GM23338 (cell line): ENCODE data around the gene CD46. TPM values are rescaled to one million over a fixed set of nuclear protein-coding genes. Genes with fewer than 3 reads are reported as not detected.

Source experiments
- ATAC-seq: fragments of 200-7000 bp; cut with Tn5 transposase; 3 replicates; pipeline ENCODE4 v1.9.1; 2020
- DNase-seq: peaks from one replicate; pipeline ENCODE4 v3.0.0-alpha.2; 2015; ENCODE audit warnings: low spot score
- H2AFZ ChIP-seq: fragments of 200-600 bp; sonication (generic); 2 replicates; pipeline ENCODE4 v1.8.0; 2016; ENCODE audit warnings: antibody characterized with exemption, mild to moderate bottlenecking, moderate library complexity
- H3F3A ChIP-seq: fragments of 200-600 bp; sonication (generic); replicated peaks from 2 replicates; pipeline ENCODE4 v1.8.0; 2017; ENCODE audit warnings: antibody characterized with exemption, mixed run types, low read depth
- H3K27ac ChIP-seq: fragments of 200-600 bp; sonication (generic); 2 replicates; pipeline ENCODE4 v1.6.1; 2016; ENCODE audit warnings: low read depth
- H3K27me3 ChIP-seq: fragments of 200-600 bp; sonication (generic); 2 replicates; pipeline ENCODE4 v1.8.0; 2016; ENCODE audit warnings: mild to moderate bottlenecking, mixed run types, moderate library complexity; ENCODE audit not compliant: insufficient read depth
- H3K36me3 ChIP-seq: fragments of 200-600 bp; sonication (generic); 2 replicates; pipeline ENCODE4 v1.8.0; 2016; ENCODE audit warnings: mild to moderate bottlenecking; ENCODE audit not compliant: insufficient read depth
- H3K4me1 ChIP-seq: fragments of 200-600 bp; sonication (generic); 2 replicates; pipeline ENCODE4 v1.8.0; 2016; ENCODE audit warnings: mild to moderate bottlenecking, moderate library complexity; ENCODE audit not compliant: insufficient read depth
- H3K4me2 ChIP-seq: fragments of 200-600 bp; sonication (generic); 2 replicates; pipeline ENCODE4 v1.7.1; 2017; ENCODE audit warnings: mixed run types
- H3K4me3 ChIP-seq: fragments of 200-600 bp; sonication (generic); 2 replicates; pipeline ENCODE4 v1.6.1; 2016; ENCODE audit warnings: mixed run types
- H3K79me2 ChIP-seq: fragments of 200-600 bp; sonication (generic); replicated peaks from 2 replicates; pipeline ENCODE4 v1.8.0; 2017; ENCODE audit warnings: mild to moderate bottlenecking; ENCODE audit not compliant: insufficient read depth
- H3K9me2 ChIP-seq: fragments of 200-600 bp; sonication (generic); 2 replicates; pipeline ENCODE4 v1.8.0; 2017; ENCODE audit not compliant: insufficient read depth
- H4K20me1 ChIP-seq: fragments of 200-600 bp; sonication (generic); replicated peaks from 2 replicates; pipeline ENCODE4 v1.8.0; 2017; ENCODE audit warnings: mild to moderate bottlenecking; ENCODE audit not compliant: insufficient read depth
- H3K27ac Mint-ChIP-seq: 2 replicates; pipeline ENCODE4 v1.8.0; 2020; ENCODE audit warnings: inconsistent platforms, mild to moderate bottlenecking, moderate library complexity, mixed read lengths
- H3K27me3 Mint-ChIP-seq: 3 replicates; pipeline ENCODE4 v1.8.0; 2022; ENCODE audit warnings: low read depth, mild to moderate bottlenecking, moderate library complexity, mixed read lengths, inconsistent platforms; ENCODE audit not compliant: insufficient read depth, poor library complexity
- H3K36me3 Mint-ChIP-seq: 3 replicates; pipeline ENCODE4 v1.8.0; 2021; ENCODE audit warnings: low read depth, mild to moderate bottlenecking, inconsistent platforms, moderate library complexity, mixed read lengths
- H3K4me1 Mint-ChIP-seq: 3 replicates; pipeline ENCODE4 v1.8.0; 2020; ENCODE audit warnings: mild to moderate bottlenecking, inconsistent platforms, mixed read lengths
- H3K4me3 Mint-ChIP-seq: 3 replicates; pipeline ENCODE4 v1.8.0; 2021; ENCODE audit warnings: moderate library complexity, mild to moderate bottlenecking, inconsistent platforms, mixed read lengths
- H3K9me3 Mint-ChIP-seq: 3 replicates; pipeline ENCODE4 v1.8.0; 2020; ENCODE audit warnings: moderate library complexity, mild to moderate bottlenecking, inconsistent platforms, mixed read lengths
- CREB1 ChIP-seq: fragments of 250-450 bp; sonication (Bioruptor Pico); IDR thresholded peaks from 2 replicates; pipeline ENCODE4 v1.5.0; 2020; ENCODE audit warnings: low read depth, mild to moderate bottlenecking, moderate library complexity
- CTCF ChIP-seq, 2 experiments: fragments of 200-600 bp in 1 of 2; sonication (generic) in 1 of 2; conservative IDR thresholded peaks; 2 replicates each; pipeline versions ENCODE4 v1.5.1 to v1.6.1; 2016 to 2017; ENCODE audit warnings: antibody characterized with exemption in 2 of 2, low read depth in 2 of 2, mild to moderate bottlenecking in 2 of 2, moderate library complexity in 1 of 2
- ETS1 ChIP-seq: IDR thresholded peaks from 2 replicates; pipeline ENCODE4 v1.6.1; 2016; ENCODE audit warnings: antibody characterized with exemption
- EZH2 ChIP-seq: fragments of 200-600 bp; sonication (generic); IDR thresholded peaks from one replicate; pipeline ENCODE4 v1.8.0; 2017; ENCODE audit warnings: antibody characterized with exemption, mild to moderate bottlenecking, low read depth; ENCODE audit not compliant: unreplicated experiment
- EZH2phosphoT487 ChIP-seq: fragments of 200-600 bp; sonication (generic); IDR thresholded peaks from one replicate; pipeline ENCODE4 v1.8.1; 2018; ENCODE audit warnings: antibody characterized with exemption; ENCODE audit not compliant: unreplicated experiment
- JUNB ChIP-seq: IDR thresholded peaks from one replicate; pipeline ENCODE4 v1.6.1; 2016; ENCODE audit warnings: antibody characterized with exemption; ENCODE audit not compliant: unreplicated experiment
- NANOG ChIP-seq: IDR thresholded peaks from 2 replicates; pipeline ENCODE4 v1.6.1; 2016; ENCODE audit warnings: antibody characterized with exemption, borderline replicate concordance
- POLR2AphosphoS5 ChIP-seq: IDR thresholded peaks from 2 replicates; pipeline ENCODE4 v1.6.1; 2016; ENCODE audit warnings: antibody characterized with exemption, low read depth
- REST ChIP-seq: IDR thresholded peaks from one replicate; pipeline ENCODE4 v1.6.1; 2018; ENCODE audit warnings: antibody characterized with exemption; ENCODE audit not compliant: unreplicated experiment
- STAT1 ChIP-seq: IDR thresholded peaks from one replicate; pipeline ENCODE4 v1.6.1; 2016; ENCODE audit warnings: antibody characterized with exemption; ENCODE audit not compliant: unreplicated experiment
- ZNF114 ChIP-seq: fragments of 250-450 bp; sonication (Bioruptor Pico); IDR thresholded peaks from 2 replicates; pipeline ENCODE4 v1.5.0; 2020; ENCODE audit warnings: mild to moderate bottlenecking, moderate library complexity
- ZNF331 ChIP-seq: fragments of 250-450 bp; sonication (Bioruptor Pico); IDR thresholded peaks from 2 replicates; pipeline ENCODE4 v1.5.0; 2020; ENCODE audit warnings: low read depth, mild to moderate bottlenecking, moderate library complexity
- ZNF462 ChIP-seq: fragments of 250-450 bp; sonication (Bioruptor Pico); IDR thresholded peaks from 2 replicates; pipeline ENCODE4 v1.5.0; 2020; ENCODE audit warnings: mild to moderate bottlenecking, moderate library complexity
- polyA plus RNA-seq: library from polyadenylated mRNA; unstranded; fragments of >200 nt; fragmentation: Nextera tagmentation; extraction: Ambion mirVana; gene quantifications from 2 replicates; pipeline ENCODE4 v1.2.1, GENCODE V29; 2016
- total RNA-seq: library from RNA; depleted of rRNA; stranded (reverse); fragments of >200 nt; shearing (Covaris generic); gene quantifications from 2 replicates; pipeline ENCODE4 v1.2.3, GENCODE V29; 2014

CD46 gene
- total and polyA plus RNA-seq, 2 experiments from 2014 or later, result 199 to 209 TPM

GRCh38 chr1:207825719-207826556 lies 74.1 kb downstream of the CD46 start:
- ATAC-seq (no peak), DNase-seq (no peak)
- Histone ChIP-seq H3K9me2 (no peaks in the 10 kb centered on the region), H3K36me3 (no peaks in the 10 kb centered on the region), H3F3A (no peaks in the 10 kb centered on the region), H3K4me1 (no peaks in the 10 kb centered on the region), H4K20me1 (no peaks in the 10 kb centered on the region), H3K27me3 (no peaks in the 10 kb centered on the region), H2AFZ (no peak overlapping the region), H3K79me2 (no peaks in the 10 kb centered on the region), H3K27ac (no peak overlapping the region), H3K4me2 (no peak overlapping the region), H3K4me3 (no peak overlapping the region)
- Mint-ChIP-seq H3K4me3 (no peak overlapping the region), H3K36me3 (no peaks in the 10 kb centered on the region), H3K9me3 (no peaks in the 10 kb centered on the region), H3K27ac (no peak overlapping the region), H3K4me1 (peaks cover 21% of the 10 kb centered on the region), H3K27me3 (peaks cover 5% of the 10 kb centered on the region)
- TF ChIP-seq REST (no peak), EZH2 (no peak), POLR2AphosphoS5 (no peak), ZNF331 (CRISPR knock-in tag) (no peak), EZH2phosphoT487 (no peak), JUNB (no peak), ETS1 (no peak), ZNF114 (CRISPR knock-in tag) (no peak), CREB1 (CRISPR knock-in tag) (no peak), ZNF462 (no peak), STAT1 (no peak), CTCF (conservative IDR thresholded peaks at IDR 0.05; ENCODE audit: low read depth in 2 of 2) (no peak), NANOG (no peak)
